ENCODE measurements around the gene ZNF813.

ZNF813 gene

DNA sequence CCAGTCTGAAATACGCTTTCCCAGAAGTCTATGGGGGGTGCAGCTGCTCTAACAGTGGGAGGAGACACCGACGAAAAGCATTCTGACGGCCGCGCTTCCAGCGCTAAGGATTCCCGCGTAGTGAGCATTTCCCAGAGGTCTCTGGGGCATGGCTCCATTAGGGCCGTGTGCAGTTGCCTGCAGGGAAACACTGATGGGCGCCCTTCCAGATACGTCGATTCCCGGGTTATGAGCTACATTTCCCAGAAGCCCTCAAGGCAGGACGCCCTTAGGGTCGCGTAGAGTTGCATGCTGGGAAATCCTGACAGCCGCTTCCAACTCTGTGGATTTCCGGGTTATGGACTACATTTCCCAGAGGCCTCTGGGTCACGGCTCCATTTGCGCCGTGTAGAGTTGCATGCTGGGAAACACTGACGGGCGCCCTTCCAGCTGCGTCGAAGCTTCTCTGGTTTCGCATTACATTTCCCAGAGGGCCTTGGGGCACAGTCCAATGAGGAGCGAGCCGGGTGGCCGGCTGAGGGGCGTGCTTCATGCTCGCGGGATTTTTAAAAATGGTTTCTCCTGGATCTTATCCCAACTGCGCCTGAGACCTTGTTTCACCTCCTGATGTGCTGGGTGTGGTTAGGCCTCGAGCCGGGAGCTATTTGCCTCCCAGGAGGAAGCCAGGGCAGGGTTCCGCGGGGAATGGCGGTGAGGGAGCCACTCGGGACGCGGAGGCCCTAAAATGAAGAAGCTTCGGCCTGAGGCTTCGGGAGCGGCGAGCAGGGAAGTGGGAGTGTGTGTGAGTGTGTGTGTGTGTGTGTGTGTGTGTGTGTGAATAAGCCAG lies 53.2 kb downstream of the ZNF813 start:
- DNase-seq (ENCODE audit: low read depth) = peak; percentile 97

DNA sequence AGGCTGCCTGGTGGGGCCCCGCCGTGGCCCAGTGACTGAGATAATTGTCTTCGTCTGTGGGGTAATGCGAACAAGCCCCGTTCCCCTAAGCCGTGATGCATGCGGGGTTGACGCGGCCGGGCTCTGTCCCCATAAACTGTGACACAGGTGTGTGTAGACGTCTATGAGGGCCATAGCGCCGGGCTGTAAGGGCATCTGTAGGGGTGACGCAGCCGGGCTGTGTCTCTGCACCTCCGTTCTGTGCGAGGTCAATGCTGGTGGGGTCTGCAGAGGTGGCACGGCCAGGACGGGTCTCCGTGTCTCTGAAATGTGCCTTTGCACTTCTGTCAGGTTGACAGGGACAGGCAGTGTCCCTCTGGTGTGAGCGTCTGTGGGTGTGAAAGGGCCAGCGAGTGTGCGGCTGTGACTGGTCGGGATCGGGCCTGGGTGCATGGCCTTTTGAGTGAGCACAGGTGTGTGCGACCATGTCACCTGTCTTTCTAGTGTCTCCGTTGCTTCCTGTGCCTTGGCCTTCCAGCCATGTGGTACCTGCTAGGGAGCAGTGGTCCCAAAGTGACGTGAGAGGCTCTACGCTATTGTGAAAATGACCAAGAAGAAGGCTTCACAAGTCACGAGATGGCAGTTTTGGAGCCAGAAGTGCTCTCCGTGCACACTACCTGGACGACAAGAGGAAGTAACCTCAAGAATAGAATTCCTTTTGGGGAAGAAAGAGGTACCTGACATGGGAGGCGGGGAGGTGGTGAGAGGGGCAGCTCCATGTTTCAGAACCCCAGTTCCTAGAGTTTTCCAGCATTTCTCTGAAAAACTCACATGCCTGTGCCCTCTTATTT lies 54.1 kb downstream of the ZNF813 start:
- DNase-seq (ENCODE audit: low read depth) = peak; percentile 31

DNA sequence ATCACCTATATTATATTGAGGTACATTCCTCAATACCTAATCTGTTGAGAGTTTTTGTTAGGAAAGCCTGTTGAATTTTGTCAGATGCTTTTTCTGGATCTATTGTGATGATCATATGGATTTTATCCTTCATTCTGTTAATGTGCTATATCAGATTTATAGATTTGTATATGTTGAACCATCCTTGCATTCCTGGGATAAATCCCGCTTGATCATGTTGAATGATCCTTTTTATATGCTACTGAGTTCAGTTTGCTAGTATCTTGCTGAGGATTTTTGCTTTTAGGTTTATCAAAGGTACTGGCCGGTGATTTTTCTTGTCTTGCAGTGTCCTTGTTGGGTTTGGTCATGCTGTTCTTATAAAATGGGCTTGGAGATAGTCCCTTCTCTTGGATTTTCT lies 58.4 kb downstream of the ZNF813 start:
- no peak for DNase-seq (ENCODE audit: low read depth)

DNA sequence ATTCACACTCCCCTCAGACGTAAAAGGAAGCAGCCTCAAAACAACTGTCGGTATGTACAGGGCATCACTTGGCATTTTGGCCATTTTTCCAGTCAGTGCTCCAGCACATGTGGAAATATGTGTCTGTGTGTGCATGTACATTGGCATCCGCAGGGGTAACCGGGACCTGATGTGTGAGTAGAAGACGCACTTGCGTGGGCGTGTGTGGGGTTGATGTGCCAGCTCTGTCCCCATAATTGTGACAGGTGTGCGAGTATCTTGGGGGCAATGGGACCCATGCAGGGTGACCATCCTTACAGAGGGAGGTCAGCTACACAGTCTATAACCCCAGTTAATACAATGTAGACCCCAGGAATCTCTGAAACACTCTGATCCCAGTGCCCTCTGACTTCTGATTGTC lies 63.1 kb downstream of the ZNF813 start:
- DNase-seq (ENCODE audit: low read depth) = no peak

DNA sequence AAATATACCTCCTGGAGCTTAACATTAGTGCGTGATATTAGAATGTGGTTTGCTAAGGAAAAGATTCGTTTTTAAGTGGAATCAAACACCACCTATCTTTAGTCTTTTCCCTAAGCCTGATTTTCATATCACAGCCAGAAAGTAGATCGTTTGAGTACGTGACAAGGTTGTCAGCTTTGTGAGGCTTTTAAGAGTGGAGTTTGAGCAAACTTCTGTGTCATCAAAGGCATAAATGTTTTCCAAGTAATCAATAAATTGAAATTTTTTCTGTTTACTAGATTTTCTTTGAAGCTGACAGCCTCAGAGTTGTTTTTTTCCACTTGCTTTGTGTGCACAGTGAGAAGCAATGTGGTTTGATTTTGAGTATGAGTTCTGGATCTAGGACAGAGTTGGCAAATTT lies 63.9 kb downstream of the ZNF813 start:
- DNase-seq (ENCODE audit: low read depth) = no peak

DNA sequence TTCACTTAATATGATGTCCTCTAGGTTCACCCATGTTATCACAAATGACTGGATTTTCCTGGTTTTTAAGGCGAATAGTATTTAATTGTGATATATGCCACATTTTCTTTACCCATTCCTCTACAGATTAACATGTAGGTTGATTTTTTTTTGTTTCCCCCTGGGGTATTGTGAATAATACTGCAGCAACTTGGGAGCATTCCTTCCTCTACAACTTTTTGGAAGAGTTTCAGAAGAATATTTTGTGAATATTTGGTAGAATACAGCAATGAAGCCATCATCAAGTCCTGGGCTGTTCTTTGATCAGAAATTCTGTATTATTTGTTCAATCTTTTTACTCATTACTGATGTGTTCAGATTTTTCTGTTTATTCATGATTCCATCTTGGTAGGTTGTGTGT lies 64.8 kb downstream of the ZNF813 start:
- no peak for DNase-seq (ENCODE audit: low read depth)

DNA sequence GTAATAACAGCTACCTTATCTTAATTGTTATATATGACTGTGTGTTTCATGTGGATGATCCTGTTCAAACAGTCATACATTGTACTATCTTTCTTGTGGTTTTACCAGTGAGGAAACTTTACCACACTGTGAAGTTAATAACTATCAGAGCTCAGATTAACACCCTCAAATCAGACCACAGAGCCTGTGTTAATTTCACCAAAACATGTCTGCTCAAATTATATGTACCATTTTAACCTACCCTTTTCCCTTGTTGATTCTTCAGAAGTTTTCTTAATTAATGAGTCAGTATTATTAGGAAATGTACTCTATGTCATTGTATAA lies 68.7 kb downstream of the ZNF813 start:
- DNase-seq (ENCODE audit: low read depth) = no peak

DNA sequence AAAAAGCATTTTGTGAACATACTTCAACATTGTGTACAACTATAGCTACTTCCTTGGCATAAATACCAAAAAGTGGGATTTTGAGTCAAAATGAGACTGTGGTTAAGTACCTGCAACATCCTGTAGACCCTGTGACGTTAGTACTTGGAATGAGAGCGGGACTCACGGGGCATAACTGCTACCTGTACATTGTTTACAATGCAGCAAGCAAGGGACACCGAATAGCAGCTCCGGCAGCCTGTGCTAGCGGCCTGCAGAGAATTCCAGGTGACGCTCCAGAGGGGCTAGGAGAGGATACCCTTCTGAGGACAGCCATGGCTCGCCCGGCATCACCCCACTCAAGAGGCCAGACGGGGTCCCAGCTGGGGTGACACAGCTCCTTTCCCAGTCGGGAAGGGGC lies 69.6 kb downstream of the ZNF813 start:
- DNase-seq (ENCODE audit: low read depth) = no peak

DNA sequence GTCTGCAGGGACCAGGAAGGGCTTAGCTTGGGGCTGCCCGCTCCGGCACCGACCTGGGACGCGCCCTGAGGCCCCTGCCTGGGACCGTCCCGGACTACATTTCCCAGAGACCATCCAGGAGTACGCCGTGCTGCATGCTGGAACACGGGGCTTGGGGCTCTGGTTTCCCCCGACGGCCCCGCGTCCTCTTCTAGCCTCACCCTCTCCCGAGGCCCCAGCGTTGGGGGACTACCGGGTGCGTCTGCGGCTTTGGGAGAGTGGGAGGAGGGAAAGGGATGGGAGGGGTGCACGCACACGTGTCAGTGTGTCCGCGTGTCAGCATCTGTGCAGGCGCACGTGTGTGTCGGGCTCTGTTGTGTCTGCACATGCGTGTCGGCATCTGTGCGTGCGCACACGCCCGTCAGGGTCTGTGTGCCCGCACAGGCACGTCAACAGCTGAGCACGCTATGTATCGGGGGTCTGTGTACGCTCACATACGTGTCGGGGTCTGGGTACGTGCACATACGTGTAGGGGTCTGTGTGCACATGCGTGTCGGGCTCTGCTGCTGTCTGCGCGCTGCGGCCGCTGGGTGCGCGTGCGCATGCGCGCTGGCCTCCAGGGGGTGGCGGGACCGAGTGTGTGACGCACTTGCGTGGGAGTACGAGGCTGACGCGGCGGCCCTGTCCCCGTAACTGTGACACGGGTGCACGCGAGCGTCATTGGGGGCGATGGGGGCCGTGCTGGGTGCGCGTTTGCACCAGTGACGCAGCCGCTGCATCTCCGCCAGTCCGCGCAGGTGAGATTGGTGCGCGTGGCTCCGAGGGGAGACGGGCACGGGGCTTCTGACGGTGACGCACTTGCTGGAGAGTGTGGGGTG lies 70.2 kb downstream of the ZNF813 start, which contains the start of gene ZNF331:
Gene ZNF331 (plus strand): TSS at position 625 of the 857 bp plus-strand sequence. CDS start 31,232 bp downstream, outside the sequence.
- peak; percentile 58 for DNase-seq (ENCODE audit: low read depth)

DNA sequence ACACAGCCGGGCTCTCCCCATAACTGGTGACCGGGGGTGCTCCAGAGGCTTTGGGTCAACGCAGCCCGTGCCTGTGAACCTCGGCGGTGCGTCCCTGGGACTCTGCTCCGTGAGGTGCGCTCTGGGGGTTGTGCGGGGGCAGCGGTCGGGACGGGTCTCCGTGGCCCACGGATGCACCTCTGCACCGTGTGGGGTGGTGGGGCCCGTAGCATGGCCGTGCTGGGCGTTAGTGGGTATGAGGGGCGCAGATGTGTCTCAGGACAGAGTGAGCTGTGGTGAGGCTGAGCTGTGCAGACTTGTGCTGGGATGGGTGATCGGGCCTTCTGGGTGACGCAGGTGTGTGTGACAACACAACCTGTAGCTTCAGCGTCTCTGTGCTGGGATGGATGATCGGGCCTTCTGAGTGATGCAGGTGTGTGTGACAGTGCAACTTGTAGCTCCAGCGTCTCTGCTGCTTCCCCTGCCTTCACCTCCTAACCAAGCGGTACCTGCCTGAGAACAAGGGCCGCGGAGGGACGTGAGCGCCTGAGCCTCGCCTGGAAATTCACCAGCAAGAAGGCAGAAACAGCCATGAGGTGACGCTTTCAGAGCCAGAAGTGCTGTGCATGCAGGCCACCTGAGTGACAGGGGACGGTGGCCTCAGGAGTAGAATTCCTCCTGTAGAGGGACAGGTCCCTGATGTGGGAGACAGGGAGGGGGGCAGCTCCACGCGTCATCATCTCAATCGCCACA lies 71.0 kb downstream of the ZNF813 start:
- DNase-seq (ENCODE audit: low read depth) = no peak

DNA sequence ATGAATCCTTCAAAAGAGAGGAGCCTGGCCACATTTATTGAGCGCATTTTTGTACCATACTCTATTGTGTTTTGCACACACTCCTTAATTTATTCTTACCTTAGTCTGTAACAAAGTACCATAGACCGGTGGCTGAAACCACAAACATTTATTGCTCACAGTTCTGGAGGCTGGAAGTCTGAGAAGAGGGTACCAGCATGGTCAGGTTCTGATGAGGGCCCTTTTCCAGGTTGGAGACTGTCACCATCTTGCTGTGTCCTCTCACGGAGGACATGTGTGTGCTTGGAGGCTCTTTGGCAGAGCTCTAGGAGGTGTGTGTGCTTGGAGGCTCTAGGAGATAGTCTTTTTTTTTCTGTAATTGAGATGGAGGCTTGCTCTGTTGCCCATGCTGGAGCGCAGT lies 72.6 kb downstream of the ZNF813 start:
- DNase-seq (ENCODE audit: low read depth) = no peak

DNA sequence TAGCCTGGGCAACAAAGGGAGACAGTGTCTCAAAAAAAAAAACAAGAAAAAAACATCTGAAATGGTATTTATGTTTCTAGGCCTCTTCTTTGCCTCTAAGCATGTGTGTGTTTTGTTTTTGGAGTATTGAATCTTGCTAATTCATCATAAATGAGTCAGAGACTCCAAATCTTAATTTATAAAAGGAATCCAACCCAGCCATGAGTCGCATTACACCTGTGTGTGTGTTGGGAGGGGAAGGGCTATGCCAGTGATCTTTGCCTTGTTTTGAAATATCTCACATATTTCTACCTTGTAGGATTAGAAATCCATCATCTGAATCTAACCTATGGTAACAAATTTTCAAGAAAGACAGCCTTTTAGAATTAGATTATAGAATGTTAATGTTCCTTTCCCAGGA lies 74.4 kb downstream of the ZNF813 start:
- peak; percentile 17 for DNase-seq (ENCODE audit: low read depth)

DNA sequence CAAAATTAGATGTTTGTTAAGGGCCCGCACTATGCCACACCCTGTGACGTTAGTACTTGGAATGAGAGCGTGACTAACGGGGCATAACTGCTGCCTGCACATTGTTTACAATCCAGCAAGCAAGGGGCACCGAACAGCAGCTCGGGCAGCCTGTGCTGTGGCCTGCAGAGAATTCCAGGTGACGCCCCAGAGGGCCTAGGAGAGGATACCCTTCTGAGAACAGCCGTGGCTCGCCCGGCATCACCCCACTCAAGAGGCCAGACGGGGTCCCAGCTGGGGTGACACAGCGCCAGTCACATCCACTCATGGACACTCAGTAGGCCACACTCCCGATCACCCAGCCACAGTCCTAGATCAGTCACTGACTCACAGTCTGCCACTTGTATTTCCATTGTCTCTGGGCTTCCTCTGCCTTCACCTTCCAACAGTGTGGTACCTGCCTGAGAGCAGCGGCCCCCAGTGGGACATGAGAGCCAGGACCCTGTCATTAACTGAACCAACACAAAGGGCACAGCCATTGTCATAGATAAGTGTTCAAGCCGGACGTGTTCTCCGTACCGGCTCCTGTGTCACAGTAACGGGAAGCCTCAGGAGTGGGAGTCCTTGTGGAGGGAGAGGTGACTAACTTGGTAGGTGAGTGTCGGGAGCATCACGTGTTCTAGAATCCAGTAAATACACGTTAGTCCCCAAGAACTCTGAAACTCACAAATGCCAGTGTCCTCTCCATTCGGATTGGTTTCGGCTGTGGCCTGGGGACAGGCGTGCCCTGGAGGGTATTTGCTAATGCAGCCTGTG lies 77.9 kb downstream of the ZNF813 start:
- DNase-seq (ENCODE audit: low read depth) = peak; percentile 92
